ENCODE data around the gene UNC5A.

- TF ChIP-seq USF1 (IDR thresholded peaks at IDR 0.05; ENCODE audit: borderline replicate concordance, low read depth) (no peak), PBX3 (IDR thresholded peaks at IDR 0.05) (no peak), CTCF (IDR thresholded peaks at IDR 0.05) (peak; percentile 60), RAD21 (IDR thresholded peaks at IDR 0.05; ENCODE audit: low read length) (peak; percentile 42; the same call in 1 of the 2 replicates), TAF1 (IDR thresholded peaks at IDR 0.05; ENCODE audit: borderline replicate concordance, low read depth, low read length) (no peak), MAX (IDR thresholded peaks at IDR 0.05; ENCODE audit: low read depth) (no peak), FOXM1 (IDR thresholded peaks at IDR 0.05; ENCODE audit: low read depth) (no peak), USF2 (IDR thresholded peaks at IDR 0.05; ENCODE audit: borderline replicate concordance, low read depth, low read length) (no peak), RFX5 (IDR thresholded peaks at IDR 0.05; ENCODE audit: low read length) (no peak), SMC3 (IDR thresholded peaks at IDR 0.05; ENCODE audit: low read depth, low read length) (peak; percentile 20; the same call in 1 of the 2 replicates)
These were observed 7.5 kb downstream of the UNC5A start for GRCh38 chr5:176817841-176818377.
